HEK293T (cell line): ENCODE results near the gene UVRAG.

Experiments
- BHLHE40 ChIP-seq: fragments of 450-650 bp; IDR thresholded peaks from 2 replicates; pipeline ENCODE4 v1.6.1; 2016; ENCODE audit warnings: mild to moderate bottlenecking, moderate library complexity, borderline replicate concordance
- CTBP1 ChIP-seq: fragments of 450-650 bp; IDR thresholded peaks from 2 replicates; pipeline ENCODE4 v1.6.1; 2016; ENCODE audit warnings: borderline replicate concordance
- ELF4 ChIP-seq: fragments of 450-650 bp; IDR thresholded peaks from 2 replicates; pipeline ENCODE4 v1.6.1; 2017; ENCODE audit warnings: antibody characterized with exemption
- FOXA1 ChIP-seq: fragments of 450-650 bp; IDR thresholded peaks from 2 replicates; pipeline ENCODE4 v1.6.1; 2016; ENCODE audit warnings: mild to moderate bottlenecking
- FOXK2 ChIP-seq: fragments of 450-650 bp; IDR thresholded peaks from 2 replicates; pipeline ENCODE4 v1.6.1; 2016; ENCODE audit warnings: mild to moderate bottlenecking
- FOXM1 ChIP-seq: fragments of 450-650 bp; IDR thresholded peaks from 2 replicates; pipeline ENCODE4 v1.6.1; 2017; ENCODE audit warnings: mild to moderate bottlenecking, borderline replicate concordance
- HDGF ChIP-seq: fragments of 450-650 bp; IDR thresholded peaks from 2 replicates; pipeline ENCODE4 v1.6.1; 2017; ENCODE audit warnings: antibody characterized with exemption, borderline replicate concordance
- LEF1 ChIP-seq: fragments of 450-650 bp; IDR thresholded peaks from 2 replicates; pipeline ENCODE4 v1.6.1; 2017; ENCODE audit warnings: mild to moderate bottlenecking, borderline replicate concordance
- NFRKB ChIP-seq: fragments of 450-650 bp; IDR thresholded peaks from 2 replicates; pipeline ENCODE4 v1.6.1; 2016; ENCODE audit warnings: mild to moderate bottlenecking, moderate library complexity
- PKNOX1 ChIP-seq: fragments of 450-650 bp; IDR thresholded peaks from 2 replicates; pipeline ENCODE4 v1.6.1; 2016
- SUZ12 ChIP-seq: fragments of 450-650 bp; IDR thresholded peaks from 2 replicates; pipeline ENCODE4 v1.6.1; 2016; ENCODE audit warnings: mild to moderate bottlenecking
- ZNF384 ChIP-seq: fragments of 450-650 bp; IDR thresholded peaks from 2 replicates; pipeline ENCODE4 v1.6.1; 2016

GRCh38 chr11:76152741-76153570, 337.9 kb downstream of the UVRAG start:
- TF ChIP-seq ELF4 (no peak), FOXK2 (no peak), HDGF (no peak), CTBP1 (no peak), FOXM1 (no peak), SUZ12 (no peak), NFRKB (no peak), PKNOX1 (no peak), LEF1 (no peak), BHLHE40 (no peak), ZNF384 (no peak), FOXA1 (no peak)
